Panc1 (cell line): ENCODE measurements around the gene CCL5.

Source experiments
- CTCF ChIP-seq: fragments of 450-650 bp; IDR thresholded peaks from 2 replicates; pipeline ENCODE4 v1.5.1; 2017; ENCODE audit warnings: mild to moderate bottlenecking
- POLR2AphosphoS5 ChIP-seq: IDR thresholded peaks from 2 replicates; pipeline ENCODE4 v1.6.1; 2012; ENCODE audit warnings: mild to moderate bottlenecking, low read depth, low read length, moderate library complexity

- TF ChIP-seq CTCF (no peak), POLR2AphosphoS5 (no peak)
These were observed 36.5 kb downstream of the CCL5 start for GRCh38 chr17:35843698-35844097.
